Stimulated activated naive CD4-positive, alpha-beta T cell treated with Interleukin-2 at 50 U/mL for 16 hours (primary cell): ENCODE data around the gene NR6A1.

Experiments
- DNase-seq: peaks from one replicate; lab custom pipeline; 2025; lab: John Stamatoyannopoulos, UW

NR6A1 gene

DNA sequence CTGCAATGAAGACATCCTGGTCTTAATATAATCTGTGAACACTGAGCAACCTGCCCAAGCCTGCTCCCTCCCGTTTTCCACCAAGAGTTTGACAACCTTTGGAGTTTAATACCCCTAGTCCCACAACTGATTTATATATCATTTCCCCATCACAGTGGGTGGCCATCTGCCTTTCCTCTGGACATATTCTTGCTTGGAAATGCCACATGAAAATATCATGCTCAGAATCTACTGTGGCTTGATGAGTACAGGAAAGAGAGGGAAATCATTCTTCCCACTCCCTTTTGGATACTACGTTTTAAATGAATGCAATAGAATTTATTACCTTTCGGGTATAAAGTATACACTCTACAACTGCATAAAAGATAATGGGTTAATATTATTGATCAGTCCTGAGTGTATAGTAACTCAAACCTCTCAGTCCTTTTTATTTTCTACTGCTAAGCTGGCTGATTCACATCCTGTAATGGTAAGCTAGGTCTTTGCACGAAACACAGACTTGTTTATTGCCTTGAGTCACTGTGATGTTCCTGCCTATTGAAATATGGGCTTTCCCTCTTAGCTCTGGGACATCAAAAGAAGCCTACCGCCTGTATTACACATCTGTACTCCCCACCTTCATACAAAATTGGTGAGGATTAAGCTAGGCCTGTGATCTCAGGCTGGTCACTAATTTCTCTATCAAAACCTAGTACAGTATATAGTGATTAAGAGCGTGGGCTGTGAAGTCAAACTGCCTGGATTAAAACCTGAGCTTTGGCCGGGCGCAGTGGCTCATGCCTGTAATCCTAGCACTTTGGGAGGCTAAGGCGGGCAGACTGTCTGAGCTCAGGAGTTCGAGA is 196.4 kb downstream of the NR6A1 start:
- no peak for DNase-seq

DNA sequence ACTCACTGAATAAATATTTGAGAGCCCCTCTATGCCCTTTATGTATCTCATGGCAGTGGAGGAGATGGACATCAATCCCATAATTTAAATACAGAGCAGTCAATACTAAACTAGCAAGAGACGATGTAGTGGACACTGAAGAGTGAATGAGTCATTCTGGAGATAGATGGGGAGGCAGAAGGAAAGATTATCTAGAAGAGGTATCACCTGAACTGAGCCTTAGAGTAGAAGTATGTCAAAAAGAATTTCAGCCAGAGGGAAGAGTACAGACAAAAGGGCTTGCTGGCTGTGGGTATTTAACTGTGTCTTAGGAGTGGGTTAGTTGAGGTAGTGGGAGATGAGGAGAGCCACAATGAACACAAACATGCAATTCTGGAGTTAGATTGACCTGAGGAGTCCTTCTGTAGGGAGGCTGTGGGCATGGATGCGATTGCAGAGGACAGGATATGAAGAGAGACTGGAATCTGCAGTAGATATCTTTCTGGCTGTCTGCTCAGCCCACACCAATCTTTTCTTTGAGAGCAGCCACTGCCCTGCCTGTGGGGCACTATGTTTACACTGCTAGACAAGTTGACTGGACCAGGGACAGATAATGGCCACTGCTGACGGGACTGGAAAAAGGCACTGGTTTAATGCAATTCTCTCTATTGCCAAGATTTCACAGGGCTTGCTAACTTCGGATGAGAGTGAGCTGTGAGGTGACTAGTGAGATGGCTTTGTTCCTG is 200.0 kb downstream of the NR6A1 start:
- no peak for DNase-seq

- DNase-seq = no peak
Measured at GRCh38 chr9:124569942-124570341, 201.2 kb downstream of the NR6A1 start.

- no peak for DNase-seq
Measured at GRCh38 chr9:124567362-124567761, 203.7 kb downstream of the NR6A1 start.

DNA sequence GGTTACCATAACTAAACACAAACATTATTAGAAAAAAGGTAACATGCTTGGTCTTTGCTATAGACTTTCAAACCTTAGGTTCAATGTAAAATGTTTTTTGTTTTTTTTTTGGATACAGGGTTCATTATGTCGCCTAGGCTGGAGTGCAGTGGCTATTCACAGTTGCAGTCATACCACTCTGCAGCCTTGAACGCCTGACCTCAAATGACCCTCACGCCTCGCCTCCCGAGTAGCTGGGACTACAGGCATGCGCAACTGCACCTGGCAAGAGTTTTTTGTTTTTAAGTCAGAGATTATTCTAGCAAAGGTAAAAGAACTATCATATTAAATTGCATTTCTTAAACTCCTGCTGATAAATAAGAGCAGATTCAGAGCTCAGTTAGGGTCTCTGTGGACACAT is 208.8 kb downstream of the NR6A1 start:
- no peak for DNase-seq

DNA sequence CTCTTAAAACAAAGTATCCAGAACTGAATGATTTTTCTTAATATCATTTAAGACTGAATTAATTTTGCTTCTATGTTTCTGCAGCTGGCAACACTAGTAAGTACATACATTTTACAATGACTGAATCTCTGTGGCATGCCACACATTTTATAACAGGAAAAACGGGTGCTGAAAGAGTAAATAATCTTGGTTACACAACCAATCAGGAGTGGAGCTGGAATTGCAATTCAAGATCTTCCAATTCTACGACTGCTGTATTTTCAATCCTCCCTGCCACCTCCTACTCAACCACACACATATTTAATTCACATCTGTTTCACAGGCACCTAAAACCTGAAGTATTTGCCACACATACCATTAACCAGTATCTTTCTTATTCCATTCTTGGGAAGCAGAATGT is 211.2 kb downstream of the NR6A1 start:
- DNase-seq = no peak

DNA sequence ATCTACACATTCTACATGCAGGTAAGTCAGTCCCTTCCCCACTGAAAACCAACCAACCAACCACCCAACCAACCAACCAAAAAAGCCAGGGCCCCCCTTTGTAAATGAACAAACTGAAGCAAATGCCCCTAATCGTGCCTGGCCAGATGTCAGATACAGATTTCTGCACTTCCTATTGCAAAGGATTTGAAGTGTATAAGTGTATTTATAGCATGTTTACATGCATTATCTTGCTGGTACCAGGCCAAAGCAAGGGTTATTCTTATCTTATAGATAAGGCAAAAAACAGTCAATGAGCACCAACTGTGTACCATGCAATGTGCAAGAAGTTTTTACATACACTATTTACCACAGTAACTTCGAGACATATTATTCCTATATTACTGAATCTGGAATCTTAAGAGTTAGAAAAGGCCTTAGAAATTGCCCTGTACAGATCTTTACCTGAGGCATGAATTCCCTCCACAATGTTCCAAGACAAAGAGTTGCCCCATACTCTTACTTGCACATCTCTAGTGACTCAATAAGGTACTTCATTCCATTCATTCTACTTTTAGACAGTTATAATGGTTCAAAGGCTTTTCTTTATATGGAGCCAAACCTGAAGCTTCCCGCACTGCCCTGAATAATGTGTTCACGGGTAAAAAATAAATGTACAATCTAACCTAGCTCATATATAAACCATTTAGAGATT is 212.2 kb downstream of the NR6A1 start:
- DNase-seq = no peak

- DNase-seq = no peak
Measured at GRCh38 chr9:124557895-124558294, 213.2 kb downstream of the NR6A1 start.

DNA sequence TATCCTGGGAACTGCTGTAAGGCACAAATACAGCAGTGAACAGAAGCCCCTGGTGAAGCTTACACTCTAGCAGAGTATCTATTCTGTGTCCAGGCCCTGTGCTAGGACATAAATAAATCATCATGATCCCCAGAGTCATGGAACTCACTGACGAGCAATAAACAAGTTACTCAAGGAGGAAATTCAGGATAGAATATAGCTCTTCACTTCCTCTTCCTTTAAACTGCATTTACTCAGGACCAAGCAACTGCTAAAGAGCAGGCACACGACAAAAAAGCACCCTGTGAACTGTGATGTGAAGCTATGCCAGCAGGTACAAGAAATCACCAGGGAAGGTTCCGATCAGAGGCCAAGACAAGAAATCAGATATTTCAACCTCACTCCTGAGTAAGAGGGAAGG is 216.1 kb downstream of the NR6A1 start:
- DNase-seq = no peak

DNA sequence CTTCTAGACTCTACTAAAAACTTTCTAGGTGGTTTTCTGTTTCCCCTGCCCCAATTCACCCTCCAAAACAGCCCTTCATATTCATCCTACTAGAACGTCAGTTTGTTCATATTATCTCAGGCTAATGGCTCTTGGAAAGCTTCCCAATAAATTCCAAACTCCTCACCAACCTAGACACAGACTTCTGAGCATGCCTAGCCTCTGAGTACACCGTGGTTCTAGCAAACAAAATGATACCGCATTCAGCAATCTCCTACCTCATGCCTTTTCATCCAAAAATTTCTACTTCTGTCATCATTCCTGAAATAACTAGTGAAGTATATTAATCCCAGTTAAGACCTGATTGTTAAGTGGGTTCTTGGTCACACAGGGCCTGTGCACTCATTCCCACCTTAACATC is 217.4 kb downstream of the NR6A1 start:
- no peak for DNase-seq

DNA sequence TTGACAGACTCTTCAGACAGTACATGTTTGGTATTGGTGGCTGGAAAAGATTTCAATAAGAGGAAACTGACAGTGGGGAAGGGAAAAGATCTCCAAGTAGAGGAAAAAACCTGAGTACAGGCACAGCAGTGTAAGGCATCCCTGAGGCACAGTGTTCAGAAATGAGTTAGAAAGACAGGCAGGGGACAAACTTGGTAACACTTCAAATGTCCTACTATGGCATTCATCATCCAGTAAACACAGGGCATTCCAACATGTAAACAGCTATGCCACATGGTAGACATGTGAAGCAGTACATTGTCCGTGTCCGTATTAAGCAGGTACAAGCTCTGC is 218.9 kb downstream of the NR6A1 start:
- DNase-seq = no peak

- DNase-seq = no peak
Measured at GRCh38 chr9:124551472-124552272, 219.4 kb downstream of the NR6A1 start.

DNA sequence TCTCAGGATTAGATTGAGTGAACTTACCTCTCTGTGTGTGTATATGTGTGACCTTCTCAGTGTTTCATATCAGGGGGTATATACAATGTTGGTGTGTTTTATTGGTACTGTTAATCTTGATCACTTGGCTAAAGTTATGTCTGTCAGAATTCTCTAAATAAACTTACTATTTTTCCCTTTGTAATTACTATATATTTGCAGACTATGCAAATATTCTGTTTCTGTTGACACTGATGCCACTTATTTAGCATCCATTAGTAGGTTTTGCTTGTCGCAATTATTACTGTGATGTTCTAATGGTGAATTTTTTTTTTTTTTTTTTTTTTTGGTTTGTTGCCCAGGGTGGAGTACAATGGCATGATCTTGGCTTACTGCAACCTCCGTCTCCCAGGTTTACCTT is 221.0 kb downstream of the NR6A1 start:
- DNase-seq = no peak

DNA sequence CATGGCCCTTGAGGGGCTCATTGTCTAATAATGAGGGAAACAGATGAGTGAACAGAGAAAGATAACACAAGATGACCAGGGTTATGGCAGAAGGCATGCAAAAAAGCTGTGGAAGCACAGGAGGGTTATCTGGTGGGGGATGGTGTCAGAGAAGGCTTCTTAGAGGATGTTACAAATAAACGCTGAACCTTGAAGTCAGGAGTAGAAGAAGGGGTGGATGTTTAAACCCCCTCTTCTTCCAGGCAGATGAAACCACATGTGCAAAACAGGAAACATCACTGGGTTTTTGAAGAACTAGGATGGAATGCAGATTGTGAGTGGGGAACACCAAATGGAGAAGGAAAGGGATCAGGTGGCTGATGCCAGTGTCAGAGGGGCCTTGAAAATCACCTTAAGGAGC is 222.1 kb downstream of the NR6A1 start:
- DNase-seq = no peak

DNA sequence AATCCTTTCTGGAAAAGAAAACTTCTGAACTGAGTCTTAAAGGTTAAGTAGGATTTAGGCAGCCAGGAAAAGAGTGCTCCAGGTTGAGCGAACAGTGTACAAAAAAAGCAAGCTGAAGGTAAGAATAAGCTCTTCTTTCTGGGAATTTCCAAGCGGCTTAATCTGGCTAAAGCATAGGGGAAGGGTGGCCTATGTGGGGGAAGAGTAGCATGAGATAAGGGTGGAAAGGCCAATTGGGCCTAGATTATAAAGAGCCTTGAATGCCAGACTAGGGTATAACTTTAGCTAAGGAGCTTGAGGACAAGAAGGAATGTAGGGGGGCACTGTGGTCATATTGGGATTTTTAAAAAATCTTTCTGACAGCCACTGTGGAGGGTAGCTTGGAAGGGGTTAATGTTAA is 226.6 kb downstream of the NR6A1 start:
- no peak for DNase-seq

- DNase-seq = no peak
Measured at GRCh38 chr9:124541824-124542223, 229.3 kb downstream of the NR6A1 start.

GRCh38 chr9:124537926-124538325 is 233.2 kb downstream of the NR6A1 start:
- DNase-seq = no peak

DNA sequence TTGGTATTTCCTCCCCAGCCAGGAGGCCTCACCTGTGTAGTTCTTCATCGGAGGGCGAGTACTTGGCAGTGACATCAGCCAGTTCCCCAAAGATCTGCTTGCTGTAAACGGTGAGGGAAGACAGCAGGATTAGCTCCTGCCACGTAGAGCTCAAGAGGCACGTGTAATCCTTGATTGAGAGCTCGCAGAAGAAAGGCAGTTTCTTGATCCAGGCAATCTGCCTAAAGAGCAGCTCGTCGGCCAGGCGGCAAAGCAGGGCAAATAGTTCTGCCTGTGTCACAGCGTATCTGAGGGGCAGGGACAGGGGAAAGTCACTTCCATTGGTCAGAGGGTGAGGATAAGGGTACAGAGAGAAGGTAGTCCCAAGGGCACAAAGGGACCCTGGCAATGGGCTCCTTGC is 235.3 kb downstream of the NR6A1 start:
- DNase-seq = no peak

- DNase-seq = no peak
Measured at GRCh38 chr9:124532897-124533296, 238.2 kb downstream of the NR6A1 start.

GRCh38 chr9:124531115-124531514 is 240.0 kb downstream of the NR6A1 start:
- DNase-seq = no peak

DNA sequence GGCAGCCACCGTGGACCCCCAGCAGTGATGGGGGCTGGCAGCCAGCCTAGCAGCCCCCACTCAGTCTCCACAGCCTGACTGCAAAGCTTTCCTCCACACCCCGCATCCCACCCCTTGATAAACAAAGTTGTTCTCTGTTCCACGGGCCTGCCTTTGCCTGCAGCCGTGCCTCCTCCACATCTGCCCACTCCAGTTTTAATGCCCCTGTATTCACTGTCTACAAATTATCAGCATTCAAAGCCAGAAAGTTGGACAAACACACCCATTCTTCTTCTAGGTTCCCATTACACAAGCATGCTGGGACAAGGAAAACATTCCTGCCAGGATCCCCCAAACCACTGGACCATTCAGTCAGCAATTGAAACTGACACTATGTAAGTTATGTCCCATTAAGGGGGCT is 240.9 kb downstream of the NR6A1 start:
- no peak for DNase-seq

DNA sequence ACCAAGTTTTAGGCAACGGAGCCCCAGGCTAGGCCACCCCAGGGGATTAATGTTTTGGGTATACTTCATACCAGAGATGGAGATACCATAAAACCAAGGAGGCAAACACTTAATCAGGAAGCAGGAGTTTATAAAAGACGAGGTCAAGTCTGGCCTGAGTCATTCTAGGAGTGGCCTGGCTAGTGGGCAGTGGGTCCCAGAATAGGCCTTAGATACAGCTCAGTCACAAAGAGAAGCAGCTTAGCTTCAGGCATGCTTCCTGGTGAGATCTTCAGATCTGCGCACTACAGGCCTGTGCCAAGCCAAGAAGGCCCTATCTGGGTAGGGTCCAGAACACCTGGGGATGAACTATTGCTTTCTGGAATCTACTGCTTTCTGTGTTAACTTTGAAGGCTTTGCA is 243.3 kb downstream of the NR6A1 start:
- DNase-seq = no peak
